ENCODE measurements around the gene KIF11. TPM values are rescaled to one million over a fixed set of nuclear protein-coding genes. Genes with fewer than 3 reads are reported as not detected.

The KIF11 gene
- total and polyA plus RNA-seq, 5 experiments from 2014 or later = 0.20 to 0.96 (median 0.55) TPM

- Mint-ChIP-seq H3K4me3 (no peak overlapping the region), H3K36me3 (peaks cover 0 to 4% (median 2%) of the 10 kb centered on the region in 3 donors), H3K27ac (no peak overlapping the region), H3K27me3 (peaks cover 0 to 2% (median 0%) of the 10 kb centered on the region in 5 donors), H3K4me1 (no peaks in the 10 kb centered on the region), H3K9me3 (peaks cover 0 to 11% (median 3%) of the 10 kb centered on the region in 9 donors)
- no peak for DNase-seq
- POLR2A ChIA-PET = interaction anchor here (0.7 kb wide), 1 partner anchor 27 kb away, joined by 3 read pairs; no protein-coding TSS in a partner anchor
- no peak for ATAC-seq
Observed at GRCh38 chr10:92655426-92655825, 62.5 kb downstream of the KIF11 start.

DNA sequence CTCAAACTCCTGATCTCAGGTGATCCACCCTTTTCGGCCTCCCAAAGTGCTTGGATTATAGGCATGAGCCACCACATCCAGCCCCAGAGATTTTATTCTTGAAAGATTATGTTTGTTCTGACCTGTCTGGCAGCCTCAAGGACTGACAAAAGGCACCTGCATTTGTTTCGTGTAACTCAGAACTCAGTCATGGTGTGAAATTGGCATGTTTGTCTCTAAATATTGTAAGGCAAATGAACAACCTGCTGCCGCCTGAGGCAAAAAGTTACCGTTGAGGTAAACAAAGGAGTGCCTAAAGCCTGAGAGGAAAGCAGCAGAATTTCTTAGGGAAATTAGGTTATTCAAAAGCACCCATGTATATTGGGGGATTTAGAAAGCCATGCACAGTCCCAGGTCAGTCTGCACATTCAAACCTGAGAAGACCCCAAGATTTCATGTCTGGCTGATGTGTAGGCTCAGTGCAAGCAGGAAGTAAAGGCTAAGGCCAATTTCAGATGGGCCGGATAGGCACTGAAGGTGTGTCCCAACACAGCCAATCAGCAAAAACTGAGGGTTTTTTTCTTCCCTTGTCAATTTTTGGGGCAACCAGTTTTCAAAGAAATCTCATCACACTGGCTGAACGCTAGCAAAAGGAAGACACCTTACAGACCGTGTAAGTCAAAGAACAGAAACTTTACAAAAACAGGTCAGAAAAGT is 63.5 kb downstream of the KIF11 start:
- Mint-ChIP-seq H3K4me1 (no peaks in the 10 kb centered on the region), H3K27ac (no peak overlapping the region), H3K4me3 (no peak overlapping the region), H3K27me3 (peaks cover 0 to 2% (median 0%) of the 10 kb centered on the region in 5 donors), H3K36me3 (peaks cover 0 to 6% (median 4%) of the 10 kb centered on the region in 3 donors), H3K9me3 (peaks cover 0 to 17% (median 5%) of the 10 kb centered on the region in 9 donors)
- DNase-seq (no peak), ATAC-seq (no peak)
- POLR2A ChIA-PET = no interaction called here

- H3K4me3 Mint-ChIP-seq = no peak overlapping the region
- ATAC-seq = no peak
- POLR2A ChIA-PET = no interaction called here
Observed at GRCh38 chr10:92657024-92657423, 64.1 kb downstream of the KIF11 start.

GRCh38 chr10:92662848-92663247 is 69.9 kb downstream of the KIF11 start:
- POLR2A ChIA-PET = interaction anchor here (0.6 kb wide), 1 partner anchor 18 kb away, joined by 3 read pairs; no protein-coding TSS in a partner anchor
- Mint-ChIP-seq H3K27ac (no peak overlapping the region), H3K4me3 (no peak overlapping the region), H3K4me1 (no peaks in the 10 kb centered on the region), H3K36me3 (peaks cover 0 to 16% (median 14%) of the 10 kb centered on the region in 3 donors), H3K27me3 (peaks cover 0 to 2% (median 0%) of the 10 kb centered on the region in 5 donors), H3K9me3 (peaks cover 0 to 63% (median 32%) of the 10 kb centered on the region in 9 donors)
- ATAC-seq (no peak), DNase-seq (no peak)

More at GRCh38 chr10:92657024-92657423, 64.1 kb downstream of the KIF11 start:
- Mint-ChIP-seq H3K27ac (no peak overlapping the region), H3K4me1 (no peaks in the 10 kb centered on the region), H3K27me3 (peaks cover 0 to 2% (median 0%) of the 10 kb centered on the region in 5 donors), H3K36me3 (peaks cover under 1 to 6% (median 2%) of the 10 kb centered on the region in 3 donors), H3K9me3 (peaks cover 0 to 21% (median 5%) of the 10 kb centered on the region in 9 donors)
- DNase-seq = no peak

DNA sequence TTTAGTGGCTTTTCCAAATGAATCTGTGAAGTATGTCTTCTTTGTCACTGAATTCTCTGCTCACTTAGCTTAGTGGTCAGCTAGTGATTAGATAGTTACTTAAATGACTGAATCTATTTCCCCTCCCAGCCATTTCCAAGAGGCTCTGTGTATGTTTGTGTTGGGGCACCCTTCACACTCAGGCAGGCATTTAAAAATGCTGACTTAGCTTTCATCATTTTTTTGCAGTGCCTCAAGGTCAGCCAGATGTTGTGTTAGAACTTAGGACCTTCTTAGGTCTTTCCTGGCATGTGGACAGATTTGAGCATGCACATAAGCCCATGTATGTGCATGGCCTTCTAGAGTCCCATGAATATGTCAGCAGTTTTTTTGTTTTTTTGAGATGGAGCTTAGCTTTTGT is 71.4 kb downstream of the KIF11 start:
- no peaks in the 10 kb centered on the region for H3K4me1 Mint-ChIP-seq

DNA sequence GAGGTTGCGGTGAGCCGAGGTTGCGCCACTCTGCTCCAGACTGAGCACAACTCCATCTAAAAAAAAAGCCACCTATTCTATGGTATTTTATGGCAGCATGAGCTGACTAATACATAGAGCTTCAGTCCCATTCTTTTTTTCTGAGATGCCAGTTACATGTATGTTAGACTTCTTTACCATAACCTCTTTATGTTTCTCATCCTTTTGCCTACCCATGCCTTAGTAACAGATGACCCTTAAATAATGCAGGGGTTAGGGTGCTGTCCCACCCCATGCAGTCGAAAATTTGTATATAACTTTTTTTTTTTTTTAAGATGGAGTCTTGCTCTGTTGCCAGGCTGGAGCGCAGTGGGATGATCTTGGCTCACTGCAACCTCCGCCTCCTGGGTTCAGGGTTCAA is 74.1 kb downstream of the KIF11 start:
- H3K9me3 Mint-ChIP-seq = peaks cover 0 to 41% (median 17%) of the 10 kb centered on the region in 9 donors
- no peak overlapping the region for H3K27ac Mint-ChIP-seq
- no peak for DNase-seq
- no peaks in the 10 kb centered on the region for H3K4me1 Mint-ChIP-seq
- ATAC-seq = no peak
- no peak overlapping the region for H3K4me3 Mint-ChIP-seq
- peaks cover 0 to 12% (median 3%) of the 10 kb centered on the region in 5 donors for H3K27me3 Mint-ChIP-seq
- peaks cover 0 to 15% (median 10%) of the 10 kb centered on the region in 3 donors for H3K36me3 Mint-ChIP-seq
- POLR2A ChIA-PET = no interaction called here

More for the DNA sequence above, 71.4 kb downstream of the KIF11 start:
- Mint-ChIP-seq H3K27me3 (peaks cover 0 to 4% (median 0%) of the 10 kb centered on the region in 5 donors), H3K9me3 (peaks cover 0 to 59% (median 30%) of the 10 kb centered on the region in 9 donors), H3K36me3 (peaks cover 0 to 16% (median 14%) of the 10 kb centered on the region in 3 donors), H3K4me3 (no peak overlapping the region), H3K27ac (no peak overlapping the region)
- DNase-seq (no peak), ATAC-seq (no peak)
- POLR2A ChIA-PET = no interaction called here

DNA sequence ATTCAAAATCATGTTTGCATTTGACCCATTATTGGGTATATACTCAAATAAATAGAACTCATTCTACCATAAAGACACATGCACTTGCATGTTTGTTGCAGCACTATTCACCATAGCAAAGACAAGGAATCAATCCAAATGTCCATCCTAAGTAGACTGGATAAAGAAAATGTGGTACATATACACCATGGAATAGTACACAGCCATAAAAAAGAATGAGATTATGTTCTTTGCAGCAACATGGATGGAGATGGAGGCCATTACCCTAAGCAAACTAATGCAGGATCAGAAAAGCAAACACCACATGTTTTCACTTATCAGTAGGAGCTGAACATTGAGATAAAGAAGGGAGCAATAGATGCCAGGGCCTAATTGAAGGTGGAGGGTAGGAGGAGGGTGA is 84.8 kb downstream of the KIF11 start:
- POLR2A ChIA-PET = no interaction called here
- no peak overlapping the region for H3K27ac Mint-ChIP-seq
- peaks cover 0 to 8% (median 5%) of the 10 kb centered on the region in 3 donors for H3K36me3 Mint-ChIP-seq

DNA sequence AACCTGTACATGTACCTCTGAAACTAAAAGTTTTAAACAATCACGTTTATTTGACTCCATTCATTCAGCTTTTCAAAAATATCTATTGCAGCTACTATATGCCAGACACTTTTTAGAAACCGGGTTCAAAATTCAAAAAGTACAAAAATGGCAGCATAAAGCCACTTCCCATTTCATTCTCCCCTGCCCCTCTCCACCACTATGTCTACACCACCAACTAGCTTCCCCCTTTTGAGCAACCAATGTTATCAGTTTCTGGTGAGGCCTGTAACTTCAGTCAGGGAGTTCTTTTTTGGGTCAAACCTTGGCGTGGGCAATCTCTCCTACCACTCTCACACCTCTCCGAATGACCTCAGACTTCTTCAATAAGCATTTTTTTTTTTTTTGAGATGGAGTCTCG is 85.3 kb downstream of the KIF11 start:
- Mint-ChIP-seq H3K4me3 (no peak overlapping the region), H3K9me3 (peaks cover 0 to 8% (median 0%) of the 10 kb centered on the region in 9 donors), H3K27ac (no peak overlapping the region), H3K27me3 (peaks cover 1 to 17% (median 8%) of the 10 kb centered on the region in 5 donors), H3K4me1 (peaks cover 0 to 2% (median 0%) of the 10 kb centered on the region in 4 donors), H3K36me3 (peaks cover 0 to 8% (median 5%) of the 10 kb centered on the region in 3 donors)
- POLR2A ChIA-PET = no interaction called here
- DNase-seq (no peak), ATAC-seq (no peak)

More for the DNA sequence above, 84.8 kb downstream of the KIF11 start:
- Mint-ChIP-seq H3K4me3 (no peak overlapping the region), H3K4me1 (peaks cover 0 to 2% (median 0%) of the 10 kb centered on the region in 4 donors), H3K9me3 (peaks cover 0 to 8% (median 0%) of the 10 kb centered on the region in 9 donors), H3K27me3 (peaks cover 0 to 17% (median 7%) of the 10 kb centered on the region in 5 donors)
- ATAC-seq (no peak), DNase-seq (no peak)

GRCh38 chr10:92681306-92681834 is 88.4 kb downstream of the KIF11 start:
- Mint-ChIP-seq H3K36me3 (peaks cover 2 to 19% (median 8%) of the 10 kb centered on the region in 3 donors), H3K4me3 (no peak overlapping the region), H3K27ac (no peak overlapping the region), H3K9me3 (peaks cover 0 to 22% (median 8%) of the 10 kb centered on the region in 9 donors), H3K4me1 (peaks cover 0 to 2% (median 0%) of the 10 kb centered on the region in 4 donors), H3K27me3 (peaks cover 11 to 25% (median 24%) of the 10 kb centered on the region in 5 donors)
- DNase-seq = no peak
- POLR2A ChIA-PET = no interaction called here
- no peak for ATAC-seq

GRCh38 chr10:92688573-92688926 is 95.6 kb downstream of the KIF11 start:
- H3K27me3 Mint-ChIP-seq = peaks cover 25 to 68% (median 39%) of the 10 kb centered on the region in 5 donors
- peaks cover 0 to 22% (median 6%) of the 10 kb centered on the region in 9 donors for H3K9me3 Mint-ChIP-seq
- H3K27ac Mint-ChIP-seq = peak overlapping the region in 2 of 10 donors; percentile 33
- peaks cover 0 to 22% (median 6%) of the 10 kb centered on the region in 3 donors for H3K36me3 Mint-ChIP-seq
- H3K4me1 Mint-ChIP-seq = peaks cover 14 to 37% (median 27%) of the 10 kb centered on the region in 4 donors
- ATAC-seq (no peak), DNase-seq (no peak)
- POLR2A ChIA-PET = no interaction called here
- peak overlapping the region; percentile 63 to 87 (median 80) for H3K4me3 Mint-ChIP-seq

GRCh38 chr10:92688927-92689662 is 96.2 kb downstream of the KIF11 start:
- POLR2A ChIA-PET = interaction anchor here (0.6 kb wide), 1 partner anchor 22 kb away, joined by 3 read pairs; no protein-coding TSS in a partner anchor
- Mint-ChIP-seq H3K27ac (peak overlapping the region in 3 of 10 donors; percentile 33 to 37 (median 33)), H3K27me3 (peaks cover 29 to 72% (median 38%) of the 10 kb centered on the region in 5 donors), H3K36me3 (peaks cover 0 to 22% (median 6%) of the 10 kb centered on the region in 3 donors), H3K4me3 (peak overlapping the region; percentile 63 to 87 (median 80)), H3K9me3 (peaks cover 0 to 22% (median 6%) of the 10 kb centered on the region in 9 donors), H3K4me1 (peaks cover 14 to 40% (median 27%) of the 10 kb centered on the region in 4 donors)
- peak in 2 of 10 donors; percentile 27 to 34 for DNase-seq
- ATAC-seq = peak; percentile 4 to 25

DNA sequence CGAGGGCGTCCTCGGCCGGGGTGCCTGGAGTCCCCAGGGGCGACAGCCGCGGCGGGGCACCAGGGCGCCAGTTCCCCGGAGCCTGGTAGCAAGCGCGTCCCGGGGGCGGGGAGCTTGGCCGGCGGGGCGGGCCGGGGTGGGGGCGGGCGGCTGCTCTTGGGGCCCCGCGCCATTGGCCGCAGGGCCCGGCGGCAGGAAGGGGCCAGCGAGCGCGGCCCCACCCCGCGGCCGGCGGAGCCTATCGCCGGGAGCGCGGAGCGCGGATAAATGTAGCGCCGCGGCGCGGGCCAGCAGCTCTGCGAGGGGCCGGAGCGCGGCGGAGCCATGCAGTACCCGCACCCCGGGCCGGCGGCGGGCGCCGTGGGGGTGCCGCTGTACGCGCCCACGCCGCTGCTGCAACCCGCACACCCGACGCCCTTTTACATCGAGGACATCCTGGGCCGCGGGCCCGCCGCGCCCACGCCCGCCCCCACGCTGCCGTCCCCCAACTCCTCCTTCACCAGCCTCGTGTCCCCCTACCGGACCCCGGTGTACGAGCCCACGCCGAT is 96.8 kb downstream of the KIF11 start, which contains the start of gene HHEX:
TSS of gene HHEX (plus strand) at position 293 of the 548 bp plus-strand sequence. CDS start at position 325, 32 bp downstream.
- H3K27me3 Mint-ChIP-seq = peaks cover 35 to 72% (median 41%) of the 10 kb centered on the region in 5 donors
- H3K9me3 Mint-ChIP-seq = peaks cover 0 to 18% (median 5%) of the 10 kb centered on the region in 9 donors
- POLR2A ChIA-PET = interaction anchor here (0.6 kb wide), 1 partner anchor 22 kb away, joined by 3 read pairs; no protein-coding TSS in a partner anchor
- H3K4me3 Mint-ChIP-seq = peak within 1 kb of the TSS; percentile 71 to 88 (median 82)
- ATAC-seq (peak; percentile 53 to 64), DNase-seq (peak in 4 of 10 donors; percentile 7 to 51 (median 22))
- peaks cover 0 to 19% (median 6%) of the 10 kb centered on the region in 3 donors for H3K36me3 Mint-ChIP-seq
- peak within 1 kb of the TSS in 3 of 10 donors; percentile 37 to 78 (median 67) for H3K27ac Mint-ChIP-seq
- peaks cover 14 to 46% (median 27%) of the 10 kb centered on the region in 4 donors for H3K4me1 Mint-ChIP-seq
